ENCODE data around the gene ELK1.

The ELK1 gene

DNA sequence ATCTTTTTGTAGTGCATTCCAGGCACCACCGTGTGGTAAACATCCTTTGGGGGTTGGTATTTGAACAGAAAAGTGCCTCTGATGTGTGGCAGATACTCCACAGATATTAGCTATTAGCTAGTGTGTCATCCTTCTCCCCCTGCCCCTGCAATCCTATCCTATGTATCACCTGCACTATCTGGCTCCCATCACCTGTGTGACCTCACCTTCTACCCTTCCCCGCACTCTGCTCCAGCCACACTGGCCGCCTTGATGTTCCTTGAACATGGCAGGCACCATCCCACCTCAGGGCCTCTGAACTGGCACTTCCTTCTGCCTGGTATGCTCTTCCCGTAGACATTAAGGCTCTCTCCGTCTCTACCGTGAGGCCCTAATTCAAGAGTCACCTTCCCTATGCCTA lies 3.7 kb downstream of the ELK1 start:
- in situ Hi-C loops (cut with HindIII; ENCODE audit: low sequenced_read_pairs): no loop called here

DNA sequence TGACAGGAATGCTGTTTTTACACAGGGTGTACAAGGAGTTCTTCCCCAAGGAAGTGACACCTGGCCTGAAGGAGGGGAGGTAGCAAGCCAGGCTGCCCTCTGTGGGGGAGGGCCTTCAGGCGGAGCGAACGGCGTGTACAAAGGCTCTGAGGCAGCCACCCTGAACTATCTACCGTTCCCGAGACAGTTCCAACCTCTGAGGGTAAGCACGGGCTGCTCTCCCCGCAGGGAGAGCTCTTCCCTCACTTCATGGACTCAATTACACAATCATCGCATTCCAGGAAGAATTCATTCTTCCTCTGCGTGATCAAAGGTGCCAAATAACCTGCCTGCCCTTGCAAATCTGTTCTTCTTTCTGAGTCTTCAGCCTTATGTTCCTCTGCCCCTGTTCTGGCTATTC lies 4.8 kb downstream of the ELK1 start:
- in situ Hi-C loops (cut with HindIII; ENCODE audit: low sequenced_read_pairs): no loop called here

DNA sequence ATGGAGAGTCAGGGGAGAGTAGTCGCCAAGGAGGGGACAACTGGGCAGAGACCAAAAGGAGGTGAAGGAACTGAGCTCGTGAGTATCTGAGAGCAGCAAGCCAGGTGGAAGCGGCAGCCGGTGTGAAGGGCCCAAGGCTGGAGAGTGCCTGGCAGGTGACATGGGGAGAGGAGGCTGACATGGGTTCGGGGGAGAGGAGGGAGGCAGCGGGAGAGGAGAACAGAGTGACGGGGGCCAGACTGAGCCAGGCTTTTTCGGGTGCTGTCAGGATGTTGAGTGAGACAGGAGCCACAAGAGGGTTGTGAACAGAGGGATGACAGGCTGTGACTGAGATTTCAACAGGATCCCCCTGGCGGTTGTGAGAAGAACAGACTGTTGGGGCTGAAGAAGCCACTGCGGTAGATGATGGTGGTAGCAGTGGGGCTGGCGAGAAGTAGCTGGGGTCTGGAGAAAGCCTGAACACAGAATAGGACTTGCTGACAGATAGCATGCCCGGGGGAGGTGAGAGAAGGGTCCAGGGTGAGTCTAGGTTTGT lies 5.7 kb downstream of the ELK1 start:
- in situ Hi-C loops (cut with HindIII; ENCODE audit: low sequenced_read_pairs): no loop called here

- in situ Hi-C loops (cut with HindIII; ENCODE audit: low sequenced_read_pairs): no loop called here
Measured at GRCh38 chrX:47643926-47644325, 6.4 kb downstream of the ELK1 start.

GRCh38 chrX:47638816-47639215 lies 11.5 kb downstream of the ELK1 start:
- in situ Hi-C loops (cut with HindIII; ENCODE audit: low sequenced_read_pairs): no loop called here

DNA sequence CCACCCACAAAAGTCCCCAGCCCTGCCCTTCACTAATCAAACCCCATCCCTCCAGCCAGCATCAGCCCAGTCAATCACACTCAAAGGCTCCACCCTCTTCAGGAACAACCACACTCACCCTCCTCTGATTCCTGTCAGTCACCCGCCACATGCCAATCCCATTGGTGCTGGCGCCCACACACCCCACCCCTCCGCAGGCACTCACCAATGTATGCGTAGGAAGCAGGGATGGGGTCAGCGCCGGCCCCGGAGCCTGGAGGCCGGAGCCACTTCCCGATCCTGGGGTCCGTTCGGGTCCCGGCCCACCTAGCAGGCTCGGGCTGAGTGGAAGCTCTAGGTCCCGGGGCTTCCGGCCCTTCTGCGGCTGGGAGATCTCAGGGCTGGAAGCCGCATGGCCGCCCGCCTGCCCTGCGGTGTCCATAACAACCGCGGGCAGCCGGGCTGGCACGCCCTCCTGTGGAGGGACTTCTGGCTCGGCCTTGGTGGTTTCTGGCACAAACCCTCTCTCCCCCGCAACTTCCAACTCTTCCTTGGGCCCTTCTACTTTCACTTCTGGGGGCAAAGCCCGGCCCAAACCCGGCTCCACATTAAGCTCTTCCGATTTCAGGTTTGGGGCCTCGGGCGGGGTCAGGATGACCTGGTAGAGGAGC lies 12.7 kb downstream of the ELK1 start:
- in situ Hi-C loops (cut with HindIII; ENCODE audit: low sequenced_read_pairs): no loop called here

GRCh38 chrX:47634871-47635575 lies 15.3 kb downstream of the ELK1 start:
- in situ Hi-C loops (cut with HindIII; ENCODE audit: low sequenced_read_pairs): no loop called here

DNA sequence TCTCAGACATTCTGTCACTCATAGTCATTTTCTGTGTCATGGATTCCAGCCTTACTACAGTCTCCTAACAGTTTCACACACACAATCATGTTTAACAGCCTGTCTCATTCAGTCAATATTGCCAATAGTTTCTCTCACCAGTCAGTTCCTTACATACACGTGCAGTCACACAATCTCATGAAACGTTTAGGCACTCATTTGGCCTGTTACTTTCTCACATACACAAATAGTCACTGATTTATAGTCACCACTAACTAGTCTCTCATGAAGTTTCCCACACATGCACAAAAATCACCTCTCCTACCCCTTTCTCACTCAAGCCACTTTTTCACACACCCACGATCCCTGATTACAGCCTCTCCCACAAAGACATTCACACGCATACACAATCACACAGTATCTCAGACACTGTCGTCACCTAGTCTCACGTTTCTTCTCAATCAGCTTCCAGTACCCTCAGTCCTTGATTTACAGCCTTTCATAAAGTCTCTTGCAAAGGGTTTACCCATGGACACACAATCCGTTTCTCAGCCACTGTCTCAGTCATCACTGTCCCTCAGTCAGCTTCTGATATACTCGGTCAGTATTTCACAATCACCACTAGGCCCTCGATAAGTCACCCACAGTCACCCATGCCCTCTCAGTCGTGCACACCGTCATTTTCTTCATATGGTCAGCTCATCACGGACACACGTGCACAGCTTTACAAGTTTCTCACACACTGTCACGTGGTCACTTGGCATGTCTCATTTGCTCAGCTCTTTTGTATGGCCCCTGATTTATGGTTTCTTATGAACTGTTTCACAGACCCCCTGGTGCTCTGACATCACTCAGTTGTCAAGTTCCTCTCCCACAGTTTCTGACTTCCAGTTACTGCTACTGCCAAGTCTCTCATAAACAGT lies 16.4 kb downstream of the ELK1 start:
- in situ Hi-C loops (cut with HindIII; ENCODE audit: low sequenced_read_pairs): no loop called here

DNA sequence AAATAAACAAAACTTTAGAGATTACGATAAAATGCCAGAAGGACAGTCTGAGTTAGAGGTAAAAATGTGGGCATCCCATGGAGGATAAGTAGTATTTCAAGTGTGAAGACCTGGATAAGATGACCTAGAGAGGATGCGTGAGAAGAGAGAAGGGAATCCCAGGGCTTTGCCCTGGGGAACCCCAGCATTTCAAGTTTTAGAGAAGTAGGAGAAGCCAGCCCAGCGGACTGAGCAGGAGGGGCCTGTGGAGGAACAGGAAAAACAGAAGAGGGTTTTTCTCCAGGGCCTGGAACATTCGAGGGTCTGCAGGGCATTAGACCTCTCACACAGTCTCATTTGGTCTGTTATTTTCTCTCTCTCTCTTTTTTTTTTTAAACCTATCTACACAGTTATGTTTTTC lies 17.7 kb downstream of the ELK1 start:
- in situ Hi-C loops (cut with HindIII; ENCODE audit: low sequenced_read_pairs): no loop called here

DNA sequence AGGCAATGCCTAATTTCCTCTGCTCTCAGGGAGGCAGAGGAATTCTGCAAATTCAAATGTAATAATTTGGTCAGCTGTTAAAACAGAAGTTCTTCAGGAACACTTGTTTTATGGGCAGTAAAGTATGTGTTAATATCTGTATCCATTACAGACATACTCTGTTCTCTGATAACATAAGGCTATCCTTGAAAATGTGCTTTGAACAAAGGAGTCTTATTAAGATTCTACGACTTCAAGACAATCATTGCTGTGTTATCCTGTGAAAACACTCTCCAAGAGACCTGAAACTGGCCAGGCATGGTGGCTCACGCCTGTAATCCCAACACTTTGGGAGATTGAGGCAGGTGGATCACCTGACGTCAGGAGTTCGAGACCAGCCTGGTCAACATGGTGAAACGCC lies 18.7 kb downstream of the ELK1 start:
- in situ Hi-C loops (cut with HindIII; ENCODE audit: low sequenced_read_pairs): no loop called here

DNA sequence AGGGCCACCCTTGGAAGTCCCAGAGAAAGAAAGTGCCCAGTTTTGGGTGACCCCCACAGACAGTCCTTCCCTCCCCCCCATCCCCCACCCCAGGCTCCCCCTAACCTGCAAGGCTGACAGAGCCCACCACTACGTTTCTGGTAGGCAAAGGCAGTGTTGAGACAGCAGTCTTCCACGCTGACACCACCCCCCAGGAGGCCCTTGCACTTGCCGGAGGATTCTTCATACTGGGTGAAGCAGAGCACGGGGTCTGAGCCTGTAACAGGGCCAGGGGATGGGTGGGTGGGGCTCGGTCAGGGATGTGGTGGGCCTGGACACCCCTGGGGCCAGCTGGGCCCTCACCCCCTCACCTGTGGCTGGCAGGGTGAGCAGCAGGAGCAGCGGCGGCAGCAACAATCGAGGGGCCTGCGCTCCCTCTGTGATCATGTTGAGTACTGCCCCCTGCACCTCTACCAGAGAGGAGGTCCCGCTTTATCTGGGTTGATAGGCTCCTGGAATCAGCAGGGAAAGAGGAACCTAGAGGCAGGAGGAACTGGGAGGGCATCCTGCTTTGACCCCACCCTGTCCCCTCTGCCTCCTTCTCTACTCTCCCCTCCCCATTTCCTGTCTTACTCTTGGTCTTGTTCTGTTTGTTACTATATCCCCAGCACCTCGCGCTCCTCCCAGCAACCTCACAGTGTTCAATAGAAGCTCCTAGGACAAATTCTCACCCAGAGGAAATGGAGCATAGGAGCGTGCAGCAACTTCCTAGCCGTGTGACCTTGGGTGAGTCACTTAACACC lies 20.8 kb downstream of the ELK1 start, which contains the start of gene CFP:
CFP (minus strand) TSS at position 512 of the 782 bp plus-strand sequence; CDS start at position 426, 86 bp downstream.
- in situ Hi-C loops (cut with HindIII; ENCODE audit: low sequenced_read_pairs): no loop called here

GRCh38 chrX:47628982-47629381 lies 21.4 kb downstream of the ELK1 start:
- in situ Hi-C loops (cut with HindIII; ENCODE audit: low sequenced_read_pairs): no loop called here

- in situ Hi-C loops (cut with HindIII; ENCODE audit: low sequenced_read_pairs): no loop called here
Measured at GRCh38 chrX:47625365-47625764, 25.0 kb downstream of the ELK1 start.

GRCh38 chrX:47623540-47624027 lies 26.8 kb downstream of the ELK1 start:
- in situ Hi-C loops (cut with HindIII; ENCODE audit: low sequenced_read_pairs): no loop called here

DNA sequence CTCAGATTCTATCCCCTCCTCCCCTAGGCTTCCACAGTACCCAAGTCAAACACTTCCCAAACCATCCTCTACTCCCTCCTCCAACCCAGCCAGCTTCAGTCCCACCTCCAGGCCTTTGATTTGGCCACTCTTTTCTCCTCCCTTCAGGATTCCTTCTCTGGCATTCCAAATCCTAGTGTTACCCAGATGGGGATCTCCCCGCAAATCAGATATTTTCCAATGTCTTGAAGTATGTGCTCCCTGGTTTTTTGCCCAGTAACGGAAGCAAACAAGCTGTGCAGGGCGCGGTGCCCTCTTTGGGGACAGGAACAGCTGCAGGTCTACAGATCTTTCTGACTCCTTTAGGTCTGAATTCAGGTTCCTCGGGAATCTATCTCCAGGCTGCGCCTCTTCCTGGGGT lies 28.5 kb downstream of the ELK1 start:
- in situ Hi-C loops (cut with HindIII; ENCODE audit: low sequenced_read_pairs): no loop called here

- in situ Hi-C loops (cut with HindIII; ENCODE audit: low sequenced_read_pairs): no loop called here
Measured at GRCh38 chrX:47620303-47620685, 30.1 kb downstream of the ELK1 start.

- in situ Hi-C loops (cut with HindIII; ENCODE audit: low sequenced_read_pairs): no loop called here
Measured at GRCh38 chrX:47619486-47620302, 30.7 kb downstream of the ELK1 start, which contains the start of gene SYN1. TSS of gene SYN1 (minus strand) at chrX:47619857. CDS start at chrX:47619728, 129 bp downstream.

DNA sequence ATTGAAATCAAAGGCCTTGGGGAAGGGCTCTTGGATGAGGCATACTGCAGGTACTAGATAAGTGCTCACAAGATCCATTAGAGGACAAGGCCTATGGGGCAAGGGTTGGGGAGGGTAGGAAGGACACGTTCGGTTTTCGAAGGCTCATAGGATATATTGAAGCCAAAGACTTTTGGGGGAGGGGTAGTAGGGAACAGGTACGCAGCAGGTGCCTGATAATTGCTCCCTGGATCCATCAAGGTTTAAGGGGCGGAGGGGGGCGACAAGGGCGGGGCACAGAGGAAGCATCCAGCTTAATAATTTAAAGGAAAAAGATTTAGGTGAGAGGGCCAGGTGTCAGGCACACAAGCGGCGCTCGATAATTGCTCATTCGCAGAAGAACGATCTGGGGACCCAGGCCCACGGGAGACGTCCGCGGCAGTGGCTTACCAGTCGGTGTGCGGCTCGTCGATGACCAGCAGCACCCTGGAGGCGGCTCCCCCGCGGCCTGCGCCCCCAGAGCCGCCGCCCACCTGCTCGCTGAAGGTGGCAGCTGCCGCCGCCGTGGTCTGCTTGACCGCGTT lies 31.4 kb downstream of the ELK1 start:
- in situ Hi-C loops (cut with HindIII; ENCODE audit: low sequenced_read_pairs): no loop called here

- in situ Hi-C loops (cut with HindIII; ENCODE audit: low sequenced_read_pairs): no loop called here
Measured at GRCh38 chrX:47614618-47615017, 35.7 kb downstream of the ELK1 start.
